HepG2 (cell line): ENCODE measurements around the gene PGK2. TPM values are rescaled to one million over a fixed set of nuclear protein-coding genes. Genes with fewer than 3 reads are reported as not detected.

Experiments
- ATAC-seq: fragments of 200-7000 bp; cut with Tn5 transposase; 3 replicates; pipeline ENCODE4 v1.9.1; 2020; ENCODE audit warnings: mild to moderate bottlenecking, moderate library complexity
- BruUV-seq: library from RNA; stranded (reverse); fragments of 400-500 nt; replicated peaks from 2 replicates; lab custom pipeline; 2021; lab: Mats Ljungman, UMichigan
- CTCF ChIA-PET: fragments of 300-600 bp; formaldehyde crosslinking; extraction: SDS; loops from one replicate; lab custom pipeline; 2021; ENCODE audit warnings: low total read pairs, inconsistent platforms, low intra/inter-chr PET ratio; lab: Yijun Ruan, JAX
- POLR2A ChIA-PET: fragments of 350-600 bp; sonication (Branson Sonifier 250); formaldehyde crosslinking; loops from one replicate; lab custom pipeline; 2020; ENCODE audit warnings: antibody characterized with exemption, inconsistent platforms; lab: Yijun Ruan, JAX
- DNase-seq: peaks from one replicate; pipeline ENCODE4 v3.0.0-alpha.2; 2015; ENCODE audit warnings: low spot score
- FAIRE-seq: peaks from 3 replicates; lab custom pipeline; 2011; peaks lifted over from hg19 to GRCh38; lab: Jason Lieb, UNC
- H2AFZ ChIP-seq: one replicate; pipeline ENCODE4 v1.6.1; 2011; ENCODE audit warnings: low read length, inconsistent platforms
- H3K27ac ChIP-seq: fragments of 300-600 bp; 3 replicates; pipeline ENCODE4 v1.8.0; 2011; ENCODE audit warnings: mixed run types, mild to moderate bottlenecking, mixed read lengths, low read length, inconsistent platforms; ENCODE audit not compliant: insufficient read depth; ENCODE audit errors: extremely low read length
- H3K27me3 ChIP-seq, 2 experiments: fragments of 200-600 bp in 1 of 2; 2 replicates in 1 of 2; 3 replicates in 1 of 2; pipeline versions ENCODE4 v1.6.0 to v1.8.0; 2011; ENCODE audit warnings: low read length in 2 of 2, mild to moderate bottlenecking in 2 of 2, moderate library complexity in 2 of 2, inconsistent platforms in 1 of 2; ENCODE audit not compliant: insufficient read depth in 2 of 2, control insufficient read depth in 1 of 2
- H3K36me3 ChIP-seq, 2 experiments: fragments of 200-600 bp in 1 of 2; replicated peaks in 1 of 2; 2 replicates in 1 of 2; 3 replicates in 1 of 2; pipeline versions ENCODE4 v1.5.1 to v1.8.0; 2011; ENCODE audit warnings: low read length in 2 of 2, inconsistent platforms in 1 of 2; ENCODE audit not compliant: insufficient read depth in 2 of 2, control insufficient read depth in 1 of 2
- H3K4me1 ChIP-seq: 2 replicates; pipeline ENCODE4 v1.5.1; 2012; ENCODE audit warnings: low read length, inconsistent platforms; ENCODE audit not compliant: insufficient read depth
- H3K4me2 ChIP-seq: 2 replicates; pipeline ENCODE4 v1.6.0; 2011; ENCODE audit warnings: low read depth, low read length, inconsistent platforms
- H3K4me3 ChIP-seq, 3 experiments: fragments of 200-600 bp in 1 of 3; sonication (generic), shearing (Covaris generic) in 1 of 3; replicated peaks in 1 of 3; 2 replicates each; pipeline ENCODE4 v1.5.1; 2011 to 2016; ENCODE audit warnings: low read length in 3 of 3, inconsistent platforms in 2 of 3, low read depth in 2 of 3, mild to moderate bottlenecking in 2 of 3, control low read depth in 1 of 3, mixed read lengths in 1 of 3; ENCODE audit not compliant: insufficient read depth in 1 of 3
- H3K79me2 ChIP-seq: one replicate; pipeline ENCODE4 v1.6.1; 2011; ENCODE audit warnings: low read length, inconsistent platforms; ENCODE audit not compliant: insufficient read depth
- H3K9ac ChIP-seq: 2 replicates; pipeline ENCODE4 v1.6.0; 2011; ENCODE audit warnings: mild to moderate bottlenecking, low read depth, low read length, inconsistent platforms; ENCODE audit not compliant: insufficient read depth
- H3K9me3 ChIP-seq: 2 replicates; pipeline ENCODE4 v1.5.1; 2012; ENCODE audit warnings: mild to moderate bottlenecking, low read length
- H4K20me1 ChIP-seq: 2 replicates; pipeline ENCODE4 v1.6.0; 2011; ENCODE audit warnings: inconsistent platforms, mild to moderate bottlenecking, low read length, moderate library complexity; ENCODE audit not compliant: insufficient read depth
- ATAD3A ChIP-seq: sonication (generic); formaldehyde crosslinking; IDR thresholded peaks from 2 replicates; pipeline ENCODE4 v1.4.0; 2020; ENCODE audit warnings: missing genetic modification reagents
- KDM6A ChIP-seq: IDR thresholded peaks from 2 replicates; pipeline ENCODE4 v1.6.1; 2016; ENCODE audit warnings: low read depth
- NBN ChIP-seq: fragments of 450-650 bp; conservative IDR thresholded peaks from 2 replicates; pipeline ENCODE4 v1.6.1; 2017
- NFRKB ChIP-seq: fragments of 450-650 bp; IDR thresholded peaks from 2 replicates; pipeline ENCODE4 v1.6.1; 2017
- PAX8 ChIP-seq: sonication (generic); formaldehyde crosslinking; IDR thresholded peaks from 2 replicates; pipeline ENCODE4 v1.8.0; 2022; ENCODE audit warnings: mild to moderate bottlenecking, missing genetic modification reagents, borderline replicate concordance
- PRPF4 ChIP-seq: fragments of 200-400 bp; formaldehyde crosslinking; IDR thresholded peaks from 2 replicates; pipeline ENCODE4 v1.6.1; 2016; ENCODE audit warnings: low read length, low read depth; ENCODE audit not compliant: poor library complexity, severe bottlenecking
- SRF ChIP-seq: IDR thresholded peaks from 2 replicates; pipeline ENCODE4 v1.6.1; 2011; ENCODE audit warnings: mild to moderate bottlenecking, low read depth, low read length, moderate library complexity
- ZKSCAN8 ChIP-seq: IDR thresholded peaks from 2 replicates; pipeline ENCODE4 v1.6.1; 2016; ENCODE audit warnings: borderline replicate concordance, missing genetic modification reagents, missing compliant biosample characterization
- ZNF703 ChIP-seq: sonication (generic); formaldehyde crosslinking; IDR thresholded peaks from 2 replicates; pipeline ENCODE4 v1.5.1; 2020; ENCODE audit warnings: missing genetic modification reagents, mild to moderate bottlenecking, moderate library complexity, borderline replicate concordance
- ZNF720 ChIP-seq: sonication (generic); formaldehyde crosslinking; IDR thresholded peaks from 2 replicates; pipeline ENCODE4 v1.4.0; 2020; ENCODE audit warnings: missing genetic modification reagents
- ZNF839 ChIP-seq: sonication (generic); formaldehyde crosslinking; IDR thresholded peaks from 2 replicates; pipeline ENCODE4 v1.4.0; 2020; ENCODE audit warnings: missing genetic modification reagents, mild to moderate bottlenecking, borderline replicate concordance
- WGBS: methylation state at CpG from one replicate; pipeline ENCODE4 v1.1.6; 2017; ENCODE audit warnings: low lambda C conversion rate; 5-methylcytosine and 5-hydroxymethylcytosine counted together
- in situ Hi-C: cut with HindIII; loops from 2 replicates; pipeline ENCODE4 v1.10.0; 2017; ENCODE audit warnings: low pct_unique_long_range_greater_than_20kb; ENCODE audit not compliant: extremely low pct_ligation_motif_present
- intact Hi-C: fragments of 100-400 bp; cut with micrococcal nuclease; formaldehyde crosslinking; loops from one replicate; pipeline ENCODE4 v1.10.0; 2022; ENCODE audit not compliant: unreplicated experiment
- polyA plus RNA-seq, 8 experiments: library from polyadenylated mRNA; depleted of rRNA in 3 of 8; stranded (reverse) in 7 of 8; unstranded in 1 of 8; fragments of >200 nt; fragmentation: Illumina TruSeq in 4 of 8; extraction: Trizol in 4 of 8; gene quantifications; 2 replicates each; pipeline versions ENCODE4 v1.2.1 to v1.2.3, GENCODE V29; 2011 to 2016; ENCODE audit warnings: low read depth in 4 of 8, missing spikeins in 1 of 8, mixed read lengths in 1 of 8; ENCODE audit not compliant: insufficient read depth in 1 of 8
- total RNA-seq, 5 experiments: library from RNA; depleted of rRNA; stranded (reverse); fragments of >200 nt; fragmentation: Illumina TruSeq; extraction: Trizol; gene quantifications; 2 replicates each; pipeline ENCODE4 v1.2.3, GENCODE V29; 2016; ENCODE audit warnings: low read depth in 1 of 5

The PGK2 gene
- total and polyA plus RNA-seq, 2 of the 13 experiments (the other 11 are each of a cell fraction or from before 2014, with no cell fraction given) = not detected

DNA sequence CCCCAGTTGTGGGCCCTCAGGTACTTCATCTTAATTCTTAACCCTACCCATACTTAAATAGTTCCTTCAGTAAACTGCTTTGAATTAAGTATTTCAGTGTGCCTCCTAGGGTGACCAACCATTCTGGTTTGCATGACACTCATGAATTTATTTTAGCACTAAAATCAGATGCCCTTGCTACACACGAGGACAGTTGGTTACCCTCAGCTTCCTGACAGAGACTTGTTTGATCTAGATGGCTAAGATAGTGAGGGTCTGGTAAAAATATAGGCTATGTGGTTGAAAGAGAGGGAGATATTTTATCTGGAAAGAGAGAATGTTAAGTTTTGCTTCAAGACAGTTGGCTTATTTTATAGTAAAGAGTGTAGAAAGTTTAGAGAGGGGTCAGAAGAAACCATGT is 10.6 kb downstream of the PGK2 start:
- Histone ChIP-seq H4K20me1 (no peaks in the 10 kb centered on the region), H3K27me3 (no peaks in the 10 kb centered on the region), H3K4me3 (no peak overlapping the region), H3K79me2 (no peaks in the 10 kb centered on the region), H3K36me3 (no peaks in the 10 kb centered on the region), H3K27ac (no peak overlapping the region), H3K9me3 (no peaks in the 10 kb centered on the region), H3K9ac (no peak overlapping the region), H3K4me1 (no peaks in the 10 kb centered on the region), H3K4me2 (no peak overlapping the region), H2AFZ (no peak overlapping the region)
- DNase-seq = no peak
- no peak for ATAC-seq
- ChIA-PET POLR2A (no interaction called here), CTCF (no interaction called here)
- TF ChIP-seq ATAD3A (CRISPR knock-in tag) (no peak), ZNF839 (CRISPR knock-in tag) (no peak), PRPF4 (no peak), ZKSCAN8 (CRISPR knock-in tag) (no peak), ZNF720 (CRISPR knock-in tag) (no peak), KDM6A (CRISPR knock-in tag) (no peak), ZNF703 (CRISPR knock-in tag) (no peak), NFRKB (no peak), NBN (no peak)
- no TSS peak for BruUV-seq
- intact Hi-C loops (loop anchor here (10.0 kb wide), 1 partner anchor 68 kb away; no protein-coding TSS in a partner anchor), in situ Hi-C loops (no loop called here)
- 2% methylated on average over 1 of the region's 1 CpG for WGBS
- no peak for FAIRE-seq

DNA sequence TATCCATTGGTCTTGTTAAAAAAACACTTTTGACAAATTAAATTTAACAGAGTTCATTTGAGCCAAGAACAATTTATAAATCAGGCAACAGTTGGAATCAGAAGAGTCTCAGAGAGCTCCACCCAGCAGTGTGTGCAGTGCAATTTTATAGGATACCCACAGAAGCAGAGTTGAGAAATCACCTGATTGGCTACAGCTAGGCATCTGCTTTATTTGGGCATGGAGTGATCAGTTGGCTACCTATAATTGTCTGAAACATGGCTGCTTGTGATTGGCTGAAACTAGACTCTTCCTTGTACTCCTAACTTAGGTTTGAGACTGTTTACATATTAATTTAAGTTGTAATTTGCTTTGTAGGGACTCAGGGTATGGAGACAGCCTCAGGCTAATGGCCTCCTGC is 12.0 kb downstream of the PGK2 start:
- H3K4me1 ChIP-seq = no peaks in the 10 kb centered on the region
- ChIA-PET POLR2A (no interaction called here), CTCF (no interaction called here)
- H3K36me3 ChIP-seq = no peaks in the 10 kb centered on the region
- TF ChIP-seq SRF = peak; percentile 60; the same call in 1 of the 2 replicates
- TF ChIP-seq PAX8 (CRISPR knock-in tag) = no peak
- no peak overlapping the region for H3K4me3 ChIP-seq
- no peak overlapping the region for H3K4me2 ChIP-seq
- H3K9me3 ChIP-seq = no peaks in the 10 kb centered on the region
- H3K79me2 ChIP-seq = no peaks in the 10 kb centered on the region
- DNase-seq (no peak), ATAC-seq (no peak), FAIRE-seq (no peak)
- in situ Hi-C loops = no loop called here
- no peak overlapping the region for H3K27ac ChIP-seq
- H3K27me3 ChIP-seq = no peaks in the 10 kb centered on the region
- BruUV-seq = no TSS peak
- H2AFZ ChIP-seq = no peak overlapping the region
- no peaks in the 10 kb centered on the region for H4K20me1 ChIP-seq
- H3K9ac ChIP-seq = no peak overlapping the region
- intact Hi-C loops = loop anchor here (10.0 kb wide), 1 partner anchor 70 kb away; no protein-coding TSS in a partner anchor
